ENCODE data around the gene TSNAXIP1.

The TSNAXIP1 gene, protein sequence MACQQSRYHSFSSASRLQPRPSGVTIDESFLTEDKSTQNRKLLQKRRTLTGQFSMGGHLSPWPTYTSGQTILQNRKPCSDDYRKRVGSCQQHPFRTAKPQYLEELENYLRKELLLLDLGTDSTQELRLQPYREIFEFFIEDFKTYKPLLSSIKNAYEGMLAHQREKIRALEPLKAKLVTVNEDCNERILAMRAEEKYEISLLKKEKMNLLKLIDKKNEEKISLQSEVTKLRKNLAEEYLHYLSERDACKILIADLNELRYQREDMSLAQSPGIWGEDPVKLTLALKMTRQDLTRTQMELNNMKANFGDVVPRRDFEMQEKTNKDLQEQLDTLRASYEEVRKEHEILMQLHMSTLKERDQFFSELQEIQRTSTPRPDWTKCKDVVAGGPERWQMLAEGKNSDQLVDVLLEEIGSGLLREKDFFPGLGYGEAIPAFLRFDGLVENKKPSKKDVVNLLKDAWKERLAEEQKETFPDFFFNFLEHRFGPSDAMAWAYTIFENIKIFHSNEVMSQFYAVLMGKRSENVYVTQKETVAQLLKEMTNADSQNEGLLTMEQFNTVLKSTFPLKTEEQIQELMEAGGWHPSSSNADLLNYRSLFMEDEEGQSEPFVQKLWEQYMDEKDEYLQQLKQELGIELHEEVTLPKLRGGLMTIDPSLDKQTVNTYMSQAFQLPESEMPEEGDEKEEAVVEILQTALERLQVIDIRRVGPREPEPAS

DNA sequence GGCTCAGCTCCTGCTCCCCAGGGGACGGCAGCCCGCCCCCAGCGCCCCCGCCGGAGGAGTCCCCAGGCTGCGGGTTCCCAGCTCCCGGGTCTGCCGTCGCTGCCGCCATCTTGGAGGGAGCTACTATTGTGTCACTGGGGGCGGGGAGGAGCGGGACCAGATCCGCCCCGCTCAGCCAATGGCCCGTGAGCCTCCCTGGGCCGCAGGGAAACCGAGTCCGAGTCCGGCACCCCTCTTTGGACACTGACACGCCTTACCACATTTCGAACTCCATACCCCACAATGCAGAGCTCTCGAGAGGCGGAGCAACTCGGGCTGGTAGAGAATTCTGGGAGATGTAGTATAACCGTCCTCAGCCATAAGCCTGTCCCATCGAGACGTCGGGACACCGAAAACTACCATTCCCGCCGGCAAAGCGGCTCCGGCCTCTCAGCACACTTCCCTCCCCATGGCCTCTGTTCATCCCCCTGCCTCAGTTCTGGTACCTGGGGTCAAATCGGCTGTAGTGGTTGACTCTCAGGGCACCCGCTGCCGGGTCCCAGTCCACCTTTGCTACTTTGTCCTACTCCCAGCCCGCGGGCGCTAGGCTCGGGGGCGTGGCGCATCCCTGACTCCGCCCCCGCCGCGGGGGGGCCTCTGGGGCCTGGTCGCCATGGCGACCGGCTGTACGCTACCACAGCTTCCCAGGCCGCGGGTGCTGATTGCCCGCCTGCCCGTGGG, at the start of gene TSNAXIP1, which contains the start of gene RANBP10:
TSS of gene TSNAXIP1 (plus strand) at position 462 of the 720 bp plus-strand sequence. CDS start 261 bp downstream, outside the sequence.
TSS of gene RANBP10 (minus strand) at position 133 of the 720 bp plus-strand sequence. CDS start at position 109, 24 bp downstream.
- peak; percentile 99 for DNase-seq (ENCODE audit: low read depth)

DNA sequence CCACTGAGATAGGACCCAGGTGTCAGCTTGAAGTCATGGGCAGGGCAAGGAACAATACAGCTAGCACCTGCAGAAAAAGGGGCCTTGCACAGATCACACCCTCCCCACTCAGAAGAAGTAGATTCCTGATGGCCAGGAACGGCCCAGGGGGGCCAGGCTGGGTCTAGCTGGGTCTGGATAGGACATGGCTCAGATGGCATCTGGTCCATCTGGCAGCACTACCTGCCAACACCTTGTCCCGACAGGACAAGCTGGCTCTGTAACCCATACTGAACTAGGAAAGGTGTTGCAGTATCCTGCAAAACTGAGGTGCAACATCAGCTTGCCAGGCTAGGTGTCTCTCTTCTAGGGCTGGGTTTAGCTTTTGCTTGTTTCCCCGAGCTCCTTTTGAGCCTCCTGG, 48.7 kb upstream of the TSNAXIP1 start:
- DNase-seq (ENCODE audit: low read depth) = no peak

DNA sequence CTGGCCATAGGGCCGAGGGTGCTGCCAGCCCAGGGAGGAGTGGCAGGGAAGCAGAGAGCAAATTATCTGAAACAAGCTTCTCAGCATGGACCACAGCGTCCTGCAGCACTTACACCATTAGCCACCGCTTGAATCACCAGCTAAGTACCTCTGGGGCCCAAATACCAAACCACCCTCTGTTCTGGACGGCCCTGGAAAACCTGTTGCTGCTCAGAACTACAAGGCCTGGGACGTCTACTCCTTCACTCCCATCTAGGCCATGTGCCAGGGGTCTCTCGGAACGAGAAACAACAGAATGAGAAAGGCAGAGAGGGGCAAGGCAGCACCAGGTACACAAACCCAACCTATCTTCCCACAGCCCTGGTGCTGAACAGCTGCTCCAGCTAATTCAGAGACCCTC, 47.7 kb upstream of the TSNAXIP1 start:
- DNase-seq (ENCODE audit: low read depth) = no peak

DNA sequence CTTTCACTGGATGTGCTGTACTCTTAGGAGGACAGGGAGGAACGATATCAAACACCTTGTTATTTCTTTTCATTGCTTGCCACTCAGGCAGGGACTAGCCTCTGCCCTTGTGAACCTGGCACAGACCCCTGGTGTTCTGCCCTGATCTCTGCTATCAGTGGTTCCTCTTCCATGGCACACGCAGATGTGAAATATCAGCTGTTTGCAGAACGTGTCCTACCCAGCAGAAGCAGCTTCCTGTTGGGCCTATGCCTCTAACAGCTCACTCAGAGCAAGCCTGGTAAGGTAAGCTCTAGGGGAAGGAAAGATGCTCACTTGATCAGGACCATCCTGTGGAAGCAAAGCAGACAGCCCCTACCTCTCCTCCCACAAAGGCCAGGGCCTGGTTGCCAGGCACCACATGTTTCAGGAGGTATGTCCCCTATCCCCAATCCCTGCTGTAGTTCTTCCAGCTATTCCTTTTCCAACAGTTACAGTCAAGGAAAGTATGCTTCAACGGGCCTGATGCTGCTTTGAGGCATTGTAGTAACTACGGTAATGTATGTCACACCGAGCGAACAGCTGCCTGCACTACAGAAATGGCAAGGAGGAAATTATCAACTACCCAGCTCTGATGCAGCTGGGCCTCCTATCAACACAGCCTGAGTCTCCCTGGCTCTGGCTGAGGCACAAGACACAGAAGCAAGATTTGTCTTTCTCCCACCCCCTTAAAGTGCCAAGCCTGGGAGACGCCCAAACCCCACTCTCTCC, 46.3 kb upstream of the TSNAXIP1 start:
- no peak for DNase-seq (ENCODE audit: low read depth)

DNA sequence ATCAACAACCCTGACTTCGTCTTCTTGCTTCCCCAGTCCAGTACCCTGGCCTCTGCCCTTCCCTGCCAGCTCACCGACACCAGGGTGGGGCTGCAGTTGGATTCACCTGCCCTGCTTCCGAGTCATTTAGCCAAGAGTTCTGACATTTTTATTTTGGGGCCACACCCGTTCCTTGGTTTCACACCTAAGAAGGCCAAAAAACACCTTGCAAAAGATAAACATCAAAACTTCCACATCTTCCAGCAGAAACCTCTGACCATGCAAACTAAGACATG, 45.8 kb upstream of the TSNAXIP1 start:
- DNase-seq (ENCODE audit: low read depth) = no peak

DNA sequence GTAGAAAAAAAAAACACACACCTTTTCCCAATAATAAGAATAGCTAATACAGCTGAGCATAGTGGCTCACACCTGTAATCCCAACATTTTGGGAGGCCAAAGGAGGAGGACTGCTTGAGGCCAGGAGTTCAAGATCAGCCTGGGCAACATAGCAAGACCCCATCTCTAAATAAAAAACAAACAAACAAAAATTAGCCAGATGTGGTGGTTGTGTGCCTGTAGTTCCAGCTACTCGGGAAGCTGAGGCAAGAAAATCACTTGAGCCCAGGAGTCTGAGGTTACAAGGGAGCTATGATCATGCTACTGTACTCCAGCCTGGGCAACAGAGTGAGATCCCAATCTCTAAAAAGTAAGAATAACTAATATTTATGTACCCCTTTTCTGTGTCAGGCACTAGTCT, 44.8 kb upstream of the TSNAXIP1 start:
- no peak for DNase-seq (ENCODE audit: low read depth)

DNA sequence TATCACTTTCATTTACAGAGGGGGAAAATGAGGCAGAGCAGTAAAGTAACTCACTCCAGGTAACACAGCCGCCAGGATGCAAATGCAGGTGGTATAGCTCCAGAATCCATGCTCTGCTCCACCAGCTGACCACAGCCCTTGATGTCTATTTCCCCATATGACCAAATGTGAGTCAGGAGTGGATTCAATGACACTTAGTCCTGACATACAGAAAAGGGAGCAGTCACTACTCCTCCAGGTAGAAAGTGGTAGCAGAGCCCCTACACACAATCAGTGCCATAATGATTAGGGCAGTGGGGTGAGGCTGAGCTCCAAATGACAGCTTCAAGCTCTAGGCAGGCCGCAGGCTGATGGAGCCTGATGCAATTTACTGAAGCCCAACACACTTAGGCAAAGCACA, 44.3 kb upstream of the TSNAXIP1 start:
- no peak for DNase-seq (ENCODE audit: low read depth)

DNA sequence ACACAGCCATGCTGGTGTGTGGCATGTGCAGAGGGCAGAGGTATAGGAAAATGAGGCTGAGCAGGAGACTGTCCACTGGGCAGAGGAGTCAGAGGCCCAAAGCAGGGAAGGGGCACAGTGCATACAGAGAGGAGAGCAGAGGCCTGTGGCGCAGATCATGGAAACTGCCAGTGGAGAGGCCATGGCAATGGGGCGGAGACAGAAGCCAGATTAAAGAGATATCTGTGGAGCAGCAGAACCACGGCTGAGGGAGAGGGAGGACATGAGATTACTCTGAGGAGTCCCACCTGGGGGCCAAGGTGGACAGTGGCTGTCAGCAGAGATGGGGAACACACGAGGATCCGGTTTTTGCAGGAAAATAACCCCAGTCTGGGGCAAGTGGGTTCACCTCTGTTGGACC, 43.6 kb upstream of the TSNAXIP1 start:
- no peak for DNase-seq (ENCODE audit: low read depth)

DNA sequence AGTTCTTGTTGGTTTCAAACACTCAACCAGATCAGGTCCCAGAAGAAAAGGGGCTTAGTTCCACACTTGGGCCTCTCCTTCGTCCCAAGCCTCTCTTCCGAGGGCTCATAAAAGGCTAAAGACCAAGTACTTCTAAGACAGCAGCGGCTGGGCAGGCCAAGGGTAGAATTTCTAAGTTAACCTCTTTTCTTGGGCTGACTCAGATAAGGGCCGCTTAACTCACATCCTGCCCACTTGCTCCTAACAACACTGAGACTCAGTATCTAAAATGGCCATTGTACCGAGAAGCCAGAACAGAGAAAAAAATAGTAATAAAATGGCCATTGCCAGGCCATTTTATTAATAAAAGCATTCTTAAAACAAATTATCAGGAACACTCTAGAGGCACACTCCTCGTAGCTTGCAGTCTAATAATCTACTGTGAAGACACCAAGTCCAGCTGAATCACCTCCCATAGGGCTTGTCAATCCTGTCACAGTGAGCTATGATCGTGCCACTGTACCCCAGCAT, 42.5 kb upstream of the TSNAXIP1 start:
- DNase-seq (ENCODE audit: low read depth) = no peak

DNA sequence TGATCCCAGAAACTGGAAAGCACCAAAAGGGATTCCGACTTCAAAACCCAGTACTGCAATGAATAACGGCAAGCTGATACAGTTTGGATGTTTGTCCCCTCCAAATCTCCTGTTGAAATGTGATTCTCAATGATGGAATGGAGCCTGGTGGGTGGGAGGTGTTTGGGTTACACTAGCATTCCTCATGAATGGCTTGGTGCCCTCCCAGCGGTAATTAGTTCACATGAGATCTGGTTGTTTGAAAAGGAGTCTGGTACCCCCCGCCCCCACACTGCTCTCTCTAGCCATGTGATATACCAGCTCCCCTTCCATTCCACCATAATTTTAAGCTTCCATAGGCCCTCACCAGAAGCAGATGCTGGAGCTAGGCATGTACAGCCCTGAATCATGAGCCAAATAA, 40.4 kb upstream of the TSNAXIP1 start:
- no peak for DNase-seq (ENCODE audit: low read depth)

DNA sequence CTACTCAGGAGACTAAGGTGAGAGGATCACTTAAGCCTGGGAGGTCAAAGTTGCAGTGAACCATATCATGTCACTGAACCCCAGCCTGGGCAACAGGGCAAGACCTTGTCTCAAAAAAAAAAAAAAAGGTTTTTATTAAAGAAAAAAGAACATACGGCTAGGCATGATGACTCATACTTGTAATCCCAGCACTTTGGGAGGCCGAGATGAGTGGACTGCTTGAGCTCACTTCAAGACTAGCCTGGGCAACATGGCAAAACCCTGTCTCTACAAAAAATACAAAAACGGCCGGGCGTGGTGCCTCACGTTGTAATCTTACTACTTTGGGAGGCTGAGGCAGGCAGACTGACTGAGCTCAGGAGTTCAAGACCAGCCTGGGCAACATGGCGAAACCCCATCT, 38.7 kb upstream of the TSNAXIP1 start:
- DNase-seq (ENCODE audit: low read depth) = peak; percentile 59

DNA sequence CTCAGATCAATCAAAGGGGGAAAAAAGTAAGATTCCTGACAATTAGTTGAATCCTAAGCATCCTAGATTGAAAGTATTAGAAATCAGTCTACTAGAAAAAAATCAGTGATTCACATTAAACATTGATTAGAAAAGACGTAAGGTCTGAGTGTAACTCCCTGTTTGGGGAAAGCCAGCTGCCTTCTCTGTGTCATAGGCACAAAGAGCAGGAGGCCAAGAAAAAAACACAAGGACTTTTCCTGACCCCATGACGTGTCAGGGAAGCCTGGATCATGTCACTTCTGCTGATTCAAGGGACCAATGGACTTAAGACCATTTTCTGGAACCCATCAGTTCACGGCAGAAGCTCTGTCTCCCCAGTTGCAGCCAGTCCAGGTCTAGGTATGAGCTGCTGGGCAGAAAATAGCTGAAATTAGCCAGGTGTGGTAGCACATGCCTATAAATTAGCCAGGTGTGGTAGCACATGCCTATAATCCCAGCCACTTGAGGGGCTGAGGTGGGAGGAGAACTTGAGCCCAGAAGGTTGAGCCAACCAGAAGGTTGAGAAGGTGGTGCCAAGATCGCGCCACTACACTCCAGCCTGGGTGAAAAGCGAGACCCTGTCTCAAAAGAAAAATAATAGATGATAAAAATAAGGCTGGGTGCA, 36.2 kb upstream of the TSNAXIP1 start:
- no peak for DNase-seq (ENCODE audit: low read depth)

DNA sequence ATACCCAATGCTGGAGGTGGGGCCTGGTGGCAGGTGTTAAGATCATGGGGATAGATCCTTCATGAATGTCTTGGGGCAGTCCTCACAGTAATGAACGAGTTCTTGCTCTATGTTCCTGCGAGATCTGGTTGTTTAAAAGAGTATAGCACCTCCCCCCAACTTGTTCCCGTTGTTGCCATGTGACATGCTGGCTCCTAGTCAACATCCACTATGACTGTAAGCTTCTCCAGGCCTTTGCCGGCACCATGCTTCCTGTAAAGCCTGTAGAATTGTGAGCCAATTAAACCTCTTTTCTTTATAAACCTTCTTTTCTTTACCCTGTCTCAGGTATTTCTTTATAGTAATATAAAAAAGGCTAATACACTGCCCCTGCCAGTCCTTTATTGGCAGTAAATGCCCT, 33.6 kb upstream of the TSNAXIP1 start:
- DNase-seq (ENCODE audit: low read depth) = no peak

DNA sequence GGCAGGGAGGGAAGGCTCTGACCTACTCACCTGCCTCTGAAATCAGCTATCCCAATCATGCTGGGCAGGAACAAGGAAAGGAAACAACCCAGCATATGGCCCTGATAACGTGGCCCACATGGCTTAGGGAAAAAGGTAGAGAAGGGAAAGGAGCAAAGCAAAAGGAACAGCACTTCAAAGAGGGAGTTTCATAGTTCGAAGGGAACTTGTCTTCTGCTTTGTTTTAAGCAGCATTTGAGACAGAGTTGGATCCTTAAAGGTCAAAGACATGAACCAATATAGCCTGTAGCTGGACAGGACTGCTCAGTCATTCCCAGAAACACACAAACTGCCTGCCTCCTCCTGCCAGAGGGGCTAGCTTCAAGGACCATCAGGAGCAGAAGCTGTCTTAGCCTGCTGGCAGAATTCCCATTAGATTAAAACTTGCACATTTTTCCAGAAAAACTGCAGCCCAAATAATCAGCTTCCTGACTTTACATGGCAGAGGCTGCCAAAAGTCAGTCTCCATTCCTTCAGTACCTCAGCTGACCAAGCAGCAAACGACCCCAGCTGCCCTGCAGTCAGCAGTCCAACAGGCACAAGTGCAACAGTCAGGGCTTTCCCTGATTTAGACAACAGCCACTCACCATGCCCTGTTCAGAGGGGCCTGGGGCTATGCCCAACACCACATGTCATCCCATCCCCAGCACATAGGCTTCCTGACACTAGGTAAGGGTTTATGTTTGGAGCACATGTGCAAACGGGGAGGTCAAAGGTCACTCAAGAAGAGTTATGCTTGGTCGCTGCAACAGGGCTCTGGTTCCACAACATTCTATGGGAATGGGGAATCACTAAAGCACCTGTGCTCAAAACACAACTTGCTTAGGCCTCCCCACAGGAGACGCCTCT, 32.9 kb upstream of the TSNAXIP1 start:
- no peak for DNase-seq (ENCODE audit: low read depth)

DNA sequence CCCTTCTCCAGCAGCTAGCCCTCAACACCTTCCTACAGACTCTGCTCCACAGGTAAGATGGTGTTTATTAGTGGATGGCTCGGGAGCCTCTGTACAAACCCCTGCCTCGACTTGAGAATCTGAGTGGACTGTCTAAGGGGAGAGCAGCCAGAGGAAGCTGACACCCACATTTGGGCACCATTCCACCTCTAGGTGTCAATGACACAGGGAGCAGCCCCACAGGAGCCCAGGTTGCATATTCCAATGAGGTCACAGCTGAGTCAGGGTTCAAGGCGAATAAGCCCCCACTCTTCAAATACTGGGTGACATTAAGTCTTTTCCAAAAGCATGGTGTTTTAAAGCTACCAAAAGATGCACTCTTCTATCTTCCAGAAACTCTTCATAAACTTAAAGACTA, 32.2 kb upstream of the TSNAXIP1 start:
- no peak for DNase-seq (ENCODE audit: low read depth)

DNA sequence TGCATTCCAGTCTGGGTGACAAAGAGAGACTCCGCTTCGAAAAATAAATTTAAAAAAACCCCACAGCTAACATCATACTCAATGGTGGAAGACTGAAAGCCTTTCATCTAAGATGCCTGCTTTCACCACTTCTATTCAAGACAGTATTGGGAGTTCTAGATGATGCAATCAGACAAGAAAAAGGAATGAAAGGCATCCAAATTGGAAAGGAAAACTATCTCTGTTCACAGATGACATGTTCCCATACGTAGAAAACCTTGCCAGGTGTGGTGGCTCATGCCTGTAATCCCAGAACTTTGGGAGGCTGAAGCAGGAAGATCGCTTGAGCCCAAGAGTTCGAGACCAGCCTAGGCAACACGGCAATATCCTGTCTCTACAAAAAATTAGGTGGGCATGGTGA, 31.4 kb upstream of the TSNAXIP1 start:
- DNase-seq (ENCODE audit: low read depth) = no peak

DNA sequence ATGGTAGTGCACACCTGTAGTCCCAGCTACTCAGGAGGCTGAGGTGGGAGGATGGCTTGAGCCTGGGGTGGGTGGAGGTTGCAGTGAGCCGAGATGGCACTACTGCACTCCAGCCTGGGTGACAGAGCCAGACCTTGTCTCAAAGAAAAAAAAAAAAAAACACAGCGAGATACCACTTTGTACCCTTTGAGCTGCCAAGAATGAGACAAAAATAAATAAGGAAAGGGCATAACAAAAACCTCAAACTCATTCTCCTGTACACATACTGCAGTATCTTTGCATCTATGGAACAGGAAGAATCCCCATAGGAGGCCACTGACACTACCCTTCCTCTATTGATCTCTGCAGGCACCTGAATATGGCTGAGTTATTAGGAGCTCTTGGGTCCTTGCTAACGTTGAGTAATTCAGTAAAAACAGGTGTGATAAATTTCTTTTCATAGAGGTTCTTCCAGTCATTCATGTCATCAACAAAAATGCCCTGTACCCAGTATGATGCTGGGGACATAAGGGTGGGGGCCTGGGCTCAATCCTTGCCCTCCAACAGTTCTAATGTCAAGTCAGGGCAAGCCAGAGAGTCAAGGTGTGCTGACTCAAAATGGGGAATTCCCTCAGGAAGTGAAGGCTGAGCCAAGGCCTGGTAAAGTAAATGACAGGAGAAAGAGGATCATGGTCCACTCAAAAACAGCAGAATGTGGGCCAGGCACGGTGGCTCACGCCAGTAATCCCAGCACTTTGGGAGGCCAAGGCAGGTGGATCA, 27.3 kb upstream of the TSNAXIP1 start:
- DNase-seq (ENCODE audit: low read depth) = no peak

DNA sequence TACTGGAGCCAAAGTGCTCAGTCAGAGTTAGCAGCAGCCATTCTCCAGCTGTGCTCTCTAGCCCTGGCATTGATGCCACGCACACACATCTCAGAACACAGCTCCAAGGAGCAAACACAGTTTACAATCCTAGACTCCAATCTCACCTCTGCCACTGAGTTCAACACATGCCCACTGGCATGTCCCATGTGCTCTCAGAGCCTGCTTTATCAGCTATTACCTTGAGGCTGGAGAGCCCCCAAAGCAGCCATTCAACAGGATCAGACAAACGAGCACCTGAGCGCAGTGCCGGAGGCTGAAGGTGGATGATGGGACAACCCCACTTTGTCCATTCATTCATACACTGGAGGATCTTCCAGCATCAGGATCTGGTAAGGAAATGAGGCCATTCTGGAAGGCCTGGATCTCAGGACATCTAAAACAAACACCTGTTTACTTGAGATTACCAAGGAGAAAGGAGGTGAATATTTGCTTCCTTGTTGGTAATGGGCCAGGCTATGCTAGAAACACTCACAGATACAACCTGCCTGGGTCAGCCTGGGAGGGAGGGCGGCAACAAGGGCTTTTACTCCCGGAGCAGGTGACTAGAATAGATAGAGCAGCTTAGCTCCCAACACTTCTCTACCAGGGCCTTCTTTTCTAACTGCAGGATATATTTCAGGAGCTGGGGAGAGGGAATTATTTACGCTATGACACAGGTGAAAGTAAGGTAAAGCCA, 25.7 kb upstream of the TSNAXIP1 start:
- no peak for DNase-seq (ENCODE audit: low read depth)

DNA sequence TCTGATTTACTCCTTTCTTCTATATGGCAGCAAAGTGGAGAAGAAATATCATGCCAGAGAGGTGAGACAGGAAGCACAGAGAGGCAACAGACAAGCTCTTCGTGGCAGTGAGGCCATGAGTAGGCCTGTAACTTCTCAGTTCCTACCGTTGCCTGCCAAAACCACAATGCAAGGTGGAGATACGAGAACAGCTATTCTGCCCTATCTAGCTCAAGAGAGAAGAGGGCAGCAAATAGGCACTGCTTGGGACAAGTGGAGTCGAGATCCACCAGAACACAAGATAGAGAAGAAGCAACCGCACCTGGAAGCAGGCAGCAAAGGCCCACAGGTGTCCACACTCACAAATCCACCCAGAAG, 25.1 kb upstream of the TSNAXIP1 start:
- no peak for DNase-seq (ENCODE audit: low read depth)
